ENCODE data around the gene TTC23.

- TF ChIP-seq, protein P1, sequence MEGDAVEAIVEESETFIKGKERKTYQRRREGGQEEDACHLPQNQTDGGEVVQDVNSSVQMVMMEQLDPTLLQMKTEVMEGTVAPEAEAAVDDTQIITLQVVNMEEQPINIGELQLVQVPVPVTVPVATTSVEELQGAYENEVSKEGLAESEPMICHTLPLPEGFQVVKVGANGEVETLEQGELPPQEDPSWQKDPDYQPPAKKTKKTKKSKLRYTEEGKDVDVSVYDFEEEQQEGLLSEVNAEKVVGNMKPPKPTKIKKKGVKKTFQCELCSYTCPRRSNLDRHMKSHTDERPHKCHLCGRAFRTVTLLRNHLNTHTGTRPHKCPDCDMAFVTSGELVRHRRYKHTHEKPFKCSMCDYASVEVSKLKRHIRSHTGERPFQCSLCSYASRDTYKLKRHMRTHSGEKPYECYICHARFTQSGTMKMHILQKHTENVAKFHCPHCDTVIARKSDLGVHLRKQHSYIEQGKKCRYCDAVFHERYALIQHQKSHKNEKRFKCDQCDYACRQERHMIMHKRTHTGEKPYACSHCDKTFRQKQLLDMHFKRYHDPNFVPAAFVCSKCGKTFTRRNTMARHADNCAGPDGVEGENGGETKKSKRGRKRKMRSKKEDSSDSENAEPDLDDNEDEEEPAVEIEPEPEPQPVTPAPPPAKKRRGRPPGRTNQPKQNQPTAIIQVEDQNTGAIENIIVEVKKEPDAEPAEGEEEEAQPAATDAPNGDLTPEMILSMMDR (IDR thresholded peaks at IDR 0.05), result no peak
- TF ChIP-seq ZFX (IDR thresholded peaks at IDR 0.05; ENCODE audit: borderline replicate concordance), result no peak
Observed at GRCh38 chr15:99122831-99123712, 126.3 kb downstream of the TTC23 start.
